GM18502 (cell line): Measurements from ENCODE around the gene ALK.

Source experiments
- ATAC-seq: cut with Tn5 transposase; IDR thresholded peaks from one replicate; pipeline ENCODE4 v1.9.1; 2021; ENCODE audit warnings: mild to moderate bottlenecking; ENCODE audit not compliant: unreplicated experiment, poor library complexity

ALK gene

GRCh38 chr2:29360016-29360784, 561.2 kb downstream of the ALK start:
- no peak for ATAC-seq

- ATAC-seq = no peak
Measured at GRCh38 chr2:29353403-29353991, 567.9 kb downstream of the ALK start.

- ATAC-seq = no peak
Measured at GRCh38 chr2:29351916-29352591, 569.3 kb downstream of the ALK start.

DNA sequence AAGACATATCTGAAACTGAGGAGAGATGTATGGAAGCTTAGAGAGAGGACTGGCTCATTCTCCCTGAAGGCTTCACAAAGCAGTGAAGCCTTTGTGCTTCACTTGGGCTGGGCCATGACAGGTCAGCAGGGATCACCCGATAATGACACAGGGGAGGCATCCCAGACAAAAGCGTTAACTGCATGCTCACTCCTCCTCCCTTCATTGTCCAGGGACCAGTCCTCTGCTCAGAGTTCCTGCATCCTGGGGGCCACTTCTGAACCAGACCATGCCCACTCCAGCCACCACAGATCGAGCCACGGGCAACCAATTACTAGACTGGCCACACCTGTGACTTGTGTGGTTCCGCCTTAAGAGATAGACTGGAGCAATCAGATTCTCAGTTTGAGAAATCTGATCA, 570.1 kb downstream of the ALK start:
- ATAC-seq = no peak

GRCh38 chr2:29349316-29350030, 571.9 kb downstream of the ALK start:
- ATAC-seq = no peak

DNA sequence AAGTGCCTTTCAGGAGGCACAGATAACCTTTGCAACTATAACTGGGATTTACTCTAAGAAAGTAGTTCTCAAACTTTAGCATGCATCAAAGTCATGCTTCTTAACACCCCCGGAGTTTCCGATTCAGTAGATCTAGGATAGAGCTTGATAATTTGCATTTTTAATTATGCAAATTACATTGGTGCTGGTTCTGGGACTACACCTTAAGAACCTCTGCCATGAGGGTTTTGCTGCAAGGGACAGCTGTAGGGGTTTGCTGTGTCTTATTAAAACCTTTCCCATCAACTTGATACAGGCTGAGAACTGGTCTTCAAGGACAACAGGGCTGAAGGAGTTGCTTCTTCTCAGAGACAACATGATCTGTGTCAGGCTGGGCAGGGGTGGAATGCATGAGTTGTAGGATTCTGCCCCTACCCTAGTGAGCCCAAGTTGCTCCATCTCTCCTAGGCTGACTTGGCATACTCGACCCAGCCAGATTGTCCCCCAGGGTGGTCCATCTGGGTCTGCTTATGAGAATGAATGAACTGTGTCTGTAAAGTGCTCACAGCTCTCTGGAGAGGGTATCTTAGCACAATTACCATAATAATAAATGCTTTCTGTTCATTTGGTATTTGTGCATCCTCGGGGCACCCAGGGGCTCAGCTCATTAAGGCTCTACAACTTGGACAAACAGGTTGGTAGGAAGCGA, 573.5 kb downstream of the ALK start:
- no peak for ATAC-seq

- no peak for ATAC-seq
Measured at GRCh38 chr2:29345236-29345635, 576.1 kb downstream of the ALK start.

DNA sequence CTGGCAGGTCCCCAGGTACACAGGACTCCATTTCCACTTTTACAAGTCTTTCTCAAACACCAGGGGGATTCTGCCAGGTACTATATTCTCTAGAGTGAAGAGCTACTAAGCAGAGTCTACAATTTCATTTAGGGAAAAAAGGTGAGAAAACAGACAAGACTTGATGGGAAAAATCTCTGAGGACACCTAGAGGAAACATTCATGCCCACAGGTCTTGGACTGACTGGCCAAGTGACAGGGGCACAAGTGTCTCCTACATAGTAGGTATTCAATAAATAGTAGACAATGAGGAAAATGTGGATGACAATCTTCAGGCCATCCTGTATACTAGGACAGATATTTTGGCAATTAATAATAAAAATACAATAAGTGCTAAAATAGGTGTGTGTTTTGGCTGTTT, 577.6 kb downstream of the ALK start:
- no peak for ATAC-seq

DNA sequence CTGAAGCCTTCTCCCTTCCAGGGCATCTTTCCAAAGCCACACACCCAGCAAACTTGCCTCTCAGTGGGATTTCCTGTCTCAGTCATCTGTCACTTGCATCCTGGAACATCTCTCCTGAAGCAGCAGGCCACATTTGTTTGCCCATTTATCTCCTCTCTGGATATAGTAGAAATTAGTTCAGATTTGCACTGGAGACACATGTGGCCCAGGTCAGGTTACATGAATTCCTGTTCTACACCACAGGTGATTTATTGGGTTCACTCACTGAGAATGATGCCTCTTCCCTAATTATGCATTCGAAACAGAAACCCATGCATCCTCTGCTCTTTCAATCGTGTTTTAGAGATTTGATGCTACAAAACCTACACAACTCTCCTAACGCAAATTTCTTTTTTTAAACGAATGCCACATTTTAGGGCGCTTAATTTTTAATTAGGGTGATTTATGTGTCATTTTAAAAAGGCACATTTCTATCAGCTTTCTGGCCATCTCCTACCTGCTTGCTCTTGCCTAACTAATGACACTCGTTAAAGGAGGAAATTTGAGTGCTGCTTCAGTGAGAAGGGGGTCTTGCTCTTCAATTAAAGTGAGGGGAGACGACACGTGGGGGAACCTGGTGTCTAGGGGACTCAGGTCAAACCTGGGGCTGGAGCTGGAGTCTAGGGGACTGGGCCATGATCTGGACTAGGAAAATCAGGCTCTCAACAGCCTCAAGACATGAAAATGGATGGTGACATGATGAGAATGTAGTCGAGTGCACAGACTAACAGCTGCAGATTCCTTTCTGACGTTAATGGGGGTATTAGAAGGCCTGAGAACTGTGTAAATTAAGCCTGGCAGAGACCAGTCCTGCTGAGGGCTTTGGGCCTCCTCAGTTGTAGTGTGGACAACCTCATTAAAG, 584.8 kb downstream of the ALK start:
- no peak for ATAC-seq

- ATAC-seq = no peak
Measured at GRCh38 chr2:29335396-29335795, 586.0 kb downstream of the ALK start.

- ATAC-seq = no peak
Measured at GRCh38 chr2:29334706-29335105, 586.7 kb downstream of the ALK start.

DNA sequence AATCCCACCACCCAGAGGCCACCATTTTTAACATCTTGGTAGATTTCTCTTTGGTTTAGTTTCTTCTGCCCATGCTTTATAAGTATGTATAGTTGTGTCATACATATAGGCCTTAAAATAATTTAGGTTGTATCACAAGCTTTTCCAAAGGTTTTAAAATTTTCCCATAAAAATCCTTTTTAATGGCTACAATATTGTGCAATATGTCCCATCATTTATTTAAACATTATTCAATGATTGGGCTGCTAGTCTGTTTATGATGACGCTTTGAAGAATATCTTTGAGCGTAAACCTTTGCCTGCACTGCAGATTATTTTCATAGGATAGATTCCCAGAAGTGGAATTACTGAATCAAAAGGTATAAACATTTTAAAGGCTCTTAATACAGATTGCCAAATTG, 588.8 kb downstream of the ALK start:
- ATAC-seq = no peak

DNA sequence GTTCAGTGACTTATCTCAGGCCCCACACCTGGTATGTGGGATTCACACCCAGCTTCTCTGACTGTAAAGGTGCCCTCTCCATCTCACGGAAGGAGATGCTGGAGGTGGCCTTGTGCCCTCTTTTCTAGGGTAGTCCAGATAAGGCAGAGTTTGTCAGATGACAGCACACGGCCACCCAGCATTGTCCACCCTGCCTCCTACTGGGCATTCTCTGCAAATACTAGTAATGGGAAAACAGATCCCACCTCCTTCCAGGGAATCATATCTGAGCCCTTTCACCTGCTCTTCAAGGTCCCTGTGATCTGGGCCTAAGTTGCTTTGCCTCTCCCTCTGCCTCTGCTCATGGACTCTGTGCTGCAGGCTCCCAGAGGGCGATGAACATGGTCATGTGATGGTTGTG, 591.5 kb downstream of the ALK start:
- ATAC-seq = no peak

GRCh38 chr2:29326926-29327325, 594.5 kb downstream of the ALK start:
- ATAC-seq = no peak

DNA sequence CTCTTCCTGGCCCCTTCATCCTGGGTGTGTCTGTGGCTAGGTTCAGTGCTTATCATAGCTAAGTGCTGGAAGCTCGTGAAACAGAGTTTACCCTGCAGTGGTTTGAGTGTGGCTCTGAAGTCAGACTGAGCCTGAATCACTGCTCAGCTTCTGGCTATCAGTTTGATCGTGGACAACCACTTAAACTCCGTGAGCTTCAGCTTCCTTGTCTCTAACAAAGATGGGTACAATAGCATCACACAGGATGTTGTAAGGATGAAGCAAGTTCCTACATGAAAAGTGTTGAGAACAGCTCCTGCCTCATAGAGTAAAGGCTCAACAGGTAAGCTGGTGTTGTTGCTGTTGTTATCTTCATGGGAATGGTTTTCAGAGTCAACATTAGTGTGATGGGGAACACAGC, 595.8 kb downstream of the ALK start:
- no peak for ATAC-seq

- no peak for ATAC-seq
Measured at GRCh38 chr2:29323961-29324360, 597.4 kb downstream of the ALK start.

- ATAC-seq = no peak
Measured at GRCh38 chr2:29323301-29323700, 598.1 kb downstream of the ALK start.

- ATAC-seq = no peak
Measured at GRCh38 chr2:29322011-29322410, 599.4 kb downstream of the ALK start.

DNA sequence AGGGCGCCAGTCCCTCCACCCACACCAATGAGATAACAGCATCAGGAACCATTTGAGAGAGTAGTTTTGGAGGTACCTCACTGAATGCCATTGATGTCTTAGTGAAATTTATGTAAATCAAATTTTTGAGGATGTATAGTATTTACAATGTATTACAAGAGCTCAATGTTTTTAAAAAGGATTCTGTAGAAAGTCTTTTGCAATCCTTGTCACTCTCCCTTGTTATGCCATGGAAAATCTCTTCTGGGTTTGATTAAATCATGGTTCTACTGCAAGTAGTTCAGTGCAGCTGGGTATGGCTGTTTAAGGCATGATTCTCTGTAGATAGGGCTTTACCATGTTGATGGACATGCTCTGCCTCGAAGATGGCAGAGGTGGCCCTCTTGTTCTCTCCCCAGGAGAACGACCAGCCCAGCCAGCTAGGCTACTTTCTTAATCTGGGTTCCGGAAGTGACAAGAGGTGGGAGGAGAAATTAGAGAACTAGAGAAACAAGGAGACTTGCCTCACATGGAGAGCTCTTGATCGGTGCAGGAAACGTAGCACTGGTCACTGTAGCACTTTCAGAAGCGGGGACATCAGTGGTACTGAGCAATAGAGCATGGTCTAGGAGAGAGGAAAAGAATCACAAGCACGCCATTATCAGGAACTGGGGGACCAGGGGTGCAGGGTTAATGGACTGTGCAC, 603.4 kb downstream of the ALK start:
- ATAC-seq = no peak
